Neuronal stem cell (in vitro differentiated cells): Measurements from ENCODE around the gene ZDHHC11.

Source experiments
- DNase-seq: peaks from one replicate; pipeline ENCODE4 v3.0.0-alpha.2; 2013; ENCODE audit warnings: low spot score
- H2AFZ ChIP-seq: one replicate; pipeline ENCODE4 v1.6.1; 2013; ENCODE audit warnings: mild to moderate bottlenecking, low read length, inconsistent platforms
- H2AK5ac ChIP-seq: 2 replicates; pipeline ENCODE4 v1.6.1; 2013; ENCODE audit warnings: low read depth, mild to moderate bottlenecking, inconsistent platforms, low read length, moderate library complexity, mixed read lengths
- H2BK120ac ChIP-seq: 2 replicates; pipeline ENCODE4 v1.6.1; 2013; ENCODE audit warnings: low read depth, mild to moderate bottlenecking, inconsistent platforms, low read length, moderate library complexity, mixed read lengths
- H2BK12ac ChIP-seq: one replicate; pipeline ENCODE4 v1.6.1; 2013; ENCODE audit warnings: low read length, inconsistent platforms
- H2BK15ac ChIP-seq: 2 replicates; pipeline ENCODE4 v1.6.1; 2013; ENCODE audit warnings: mild to moderate bottlenecking, low read length, inconsistent platforms, mixed read lengths
- H2BK5ac ChIP-seq: one replicate; pipeline ENCODE4 v1.6.1; 2013; ENCODE audit warnings: inconsistent platforms, mild to moderate bottlenecking, low read length, moderate library complexity
- H3K14ac ChIP-seq: one replicate; pipeline ENCODE4 v1.6.1; 2013; ENCODE audit warnings: low read length, inconsistent platforms
- H3K18ac ChIP-seq: 2 replicates; pipeline ENCODE4 v1.6.1; 2013; ENCODE audit warnings: low read length, inconsistent platforms
- H3K23ac ChIP-seq: 2 replicates; pipeline ENCODE4 v1.6.1; 2013; ENCODE audit warnings: low read depth, mild to moderate bottlenecking, mixed read lengths, low read length, inconsistent platforms; ENCODE audit not compliant: poor library complexity
- H3K27ac ChIP-seq: replicated peaks from 3 replicates; pipeline ENCODE4 v1.5.1; 2013; ENCODE audit warnings: low read length, inconsistent platforms
- H3K27me3 ChIP-seq, 3 experiments: 2 replicates each; pipeline ENCODE4 v1.6.1; 2013; ENCODE audit warnings: low read length in 3 of 3, mild to moderate bottlenecking in 2 of 3, inconsistent platforms in 1 of 3, low read depth in 1 of 3, mixed read lengths in 1 of 3, moderate library complexity in 1 of 3; ENCODE audit not compliant: control insufficient read depth in 3 of 3, insufficient read depth in 3 of 3
- H3K36me3 ChIP-seq, 2 donors: replicated peaks in 1 of 2; 2 replicates each; pipeline ENCODE4 v1.6.1; 2013; ENCODE audit warnings: low read length in 2 of 2; ENCODE audit not compliant: control insufficient read depth in 2 of 2, insufficient read depth in 2 of 2
- H3K4ac ChIP-seq: 2 replicates; pipeline ENCODE4 v1.6.1; 2013; ENCODE audit warnings: inconsistent platforms, mild to moderate bottlenecking, low read length, moderate library complexity
- H3K4me1 ChIP-seq, 2 donors: 1 replicate in 1 of 2; 2 replicates in 1 of 2; pipeline ENCODE4 v1.6.1; 2013; ENCODE audit warnings: low read length in 2 of 2, low read depth in 1 of 2; ENCODE audit not compliant: control insufficient read depth in 2 of 2, insufficient read depth in 1 of 2
- H3K4me2 ChIP-seq: one replicate; pipeline ENCODE4 v1.6.1; 2013; ENCODE audit warnings: mild to moderate bottlenecking, low read length, inconsistent platforms; ENCODE audit not compliant: insufficient read depth, poor library complexity, severe bottlenecking
- H3K4me3 ChIP-seq, 2 donors: 2 replicates each; pipeline ENCODE4 v1.5.1; 2013; ENCODE audit warnings: low read length in 2 of 2, mild to moderate bottlenecking in 2 of 2, inconsistent platforms in 1 of 2, moderate library complexity in 1 of 2
- H3K79me1 ChIP-seq: one replicate; pipeline ENCODE4 v1.6.1; 2013; ENCODE audit warnings: low read depth, mild to moderate bottlenecking, inconsistent platforms, low read length, moderate library complexity
- H3K9ac ChIP-seq: one replicate; pipeline ENCODE4 v1.6.1; 2013; ENCODE audit warnings: mild to moderate bottlenecking, low read depth, low read length, inconsistent platforms; ENCODE audit not compliant: poor library complexity
- H3K9me3 ChIP-seq, 2 donors: replicated peaks in 1 of 2; 2 replicates each; pipeline versions ENCODE3 to v1.6.1; 2013; ENCODE audit warnings: low read length in 2 of 2, mild to moderate bottlenecking in 2 of 2, inconsistent platforms in 1 of 2, low read depth in 1 of 2, mixed read lengths in 1 of 2, moderate library complexity in 1 of 2; ENCODE audit not compliant: control insufficient read depth in 2 of 2, insufficient read depth in 1 of 2
- H4K8ac ChIP-seq: one replicate; pipeline ENCODE4 v1.6.1; 2013; ENCODE audit warnings: low read depth, mild to moderate bottlenecking, inconsistent platforms, low read length, moderate library complexity
- H4K91ac ChIP-seq: one replicate; pipeline ENCODE4 v1.6.1; 2013; ENCODE audit warnings: low read length, low read depth, mild to moderate bottlenecking, inconsistent platforms; ENCODE audit not compliant: poor library complexity
- WGBS, 2 donors: extraction: QIAGEN DNeasy Blood & Tissue Kit; methylation state at CpG; one replicate each; pipeline ENCODE4 v1.1.7; 2013; ENCODE audit warnings: missing lambda C conversion rate in 2 of 2, mixed read lengths in 1 of 2; ENCODE audit not compliant: insufficient read length in 2 of 2, insufficient replicate concordance in 1 of 2; ENCODE audit errors: extremely low coverage in 2 of 2; 5-methylcytosine and 5-hydroxymethylcytosine counted together

The ZDHHC11 gene

DNA sequence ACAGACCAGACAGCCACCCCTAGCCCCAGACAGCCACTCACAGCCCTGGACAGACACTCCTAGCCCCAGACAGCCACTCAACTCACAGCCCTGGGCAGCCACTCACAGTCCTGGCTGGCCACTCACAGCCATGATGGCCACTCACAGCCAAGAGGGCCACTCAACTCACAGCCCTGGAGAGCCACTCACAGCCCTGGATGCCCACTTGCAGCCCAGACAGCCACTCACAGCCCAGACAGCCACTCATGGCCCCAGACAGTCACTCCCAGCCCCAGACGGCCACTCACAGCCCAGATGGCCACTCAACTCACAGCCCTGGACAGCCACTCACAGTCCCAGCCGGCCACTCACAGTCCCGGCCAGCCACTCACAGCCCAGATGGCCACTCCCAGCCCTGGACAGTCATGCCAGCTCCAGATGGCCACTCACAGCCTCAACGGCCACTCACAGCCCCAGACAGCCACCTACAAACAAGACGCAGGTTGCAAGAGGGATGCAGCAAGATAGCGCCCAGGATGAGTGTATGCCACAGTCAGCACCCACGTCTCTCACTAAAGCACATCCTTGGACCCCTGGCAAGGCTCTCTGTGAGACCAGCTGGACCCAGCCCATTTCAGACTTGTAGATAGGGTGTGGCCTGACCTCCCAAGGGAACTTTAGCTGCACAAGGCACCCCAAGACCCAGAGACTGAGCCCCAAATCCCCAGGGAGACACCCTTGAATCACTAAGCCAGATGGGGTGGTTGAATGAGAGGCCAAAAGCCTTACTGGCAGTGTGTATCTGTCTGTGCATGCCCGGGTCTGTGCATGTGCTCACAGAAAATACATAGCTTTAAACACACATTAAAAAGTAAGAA is 88.7 kb downstream of the ZDHHC11 start:
- peak overlapping the region; percentile 41 for H2BK5ac ChIP-seq
- no peak for DNase-seq
- H3K18ac ChIP-seq: peak overlapping the region; percentile 91
- peak overlapping the region; percentile 79 for H2BK15ac ChIP-seq
- H3K4ac ChIP-seq: peak overlapping the region; percentile 94
- no peak overlapping the region for H3K4me3 ChIP-seq
- peak overlapping the region; percentile 81 for H4K91ac ChIP-seq
- peak overlapping the region; percentile 89 for H4K8ac ChIP-seq
- H3K9me3 ChIP-seq: peaks cover 5 to 16% of the 10 kb centered on the region in 2 donors
- H3K27ac ChIP-seq: no peak overlapping the region
- no peak overlapping the region for H3K4me2 ChIP-seq
- peaks cover 0 to 20% of the 10 kb centered on the region in 2 donors for H3K36me3 ChIP-seq
- peaks cover 23 to 24% of the 10 kb centered on the region in 2 donors for H3K4me1 ChIP-seq
- H3K14ac ChIP-seq: peak overlapping the region; percentile 98
- peaks cover 6% of the 10 kb centered on the region for H3K79me1 ChIP-seq
- H2AFZ ChIP-seq: no peak overlapping the region
- no peak overlapping the region for H3K9ac ChIP-seq
- H2BK12ac ChIP-seq: peak overlapping the region; percentile 98
- WGBS, 2 donors: no CpG with 5 or more reads among the region's 8 CpGs
- H3K27me3 ChIP-seq: no peaks in the 10 kb centered on the region
- H2BK120ac ChIP-seq: peak overlapping the region; percentile 98
- peak overlapping the region; percentile 94 for H2AK5ac ChIP-seq
- H3K23ac ChIP-seq: peak overlapping the region; percentile 76

DNA sequence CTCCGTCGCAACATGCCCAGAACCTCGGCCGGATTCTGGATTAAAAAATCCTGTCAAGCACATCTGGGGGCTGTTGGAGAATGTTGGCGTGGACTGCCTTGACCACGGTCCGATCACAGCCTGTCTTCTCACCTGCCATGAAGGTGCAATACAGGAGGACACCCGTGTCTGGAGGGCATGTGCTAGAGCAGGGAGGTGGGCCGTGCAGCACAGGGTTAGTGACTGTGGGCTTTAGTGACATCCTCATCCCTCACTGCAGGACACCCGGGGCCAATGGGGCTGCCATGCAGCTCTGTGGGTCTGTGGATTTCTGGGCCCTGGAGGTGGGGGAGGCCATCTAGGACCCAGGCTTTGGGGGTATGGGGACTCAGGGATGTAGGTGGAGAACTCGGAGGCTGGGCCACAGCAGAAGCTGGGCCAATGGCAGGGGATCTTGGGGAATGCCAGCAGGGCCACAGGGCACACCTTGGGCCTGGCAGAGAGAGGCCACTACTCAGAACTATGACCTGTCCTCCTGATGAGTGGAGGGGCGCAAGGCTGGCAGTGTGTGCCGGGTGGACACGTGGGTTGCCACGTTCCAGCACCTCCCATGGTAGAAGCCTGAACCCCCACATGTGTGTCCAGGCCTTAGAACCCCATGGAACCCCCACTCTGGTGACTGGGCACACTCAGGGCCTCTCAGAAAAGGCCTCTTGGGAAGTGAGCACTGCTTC is 89.6 kb downstream of the ZDHHC11 start:
- Histone ChIP-seq H3K18ac (peak overlapping the region; percentile 91), H3K27ac (no peak overlapping the region), H3K79me1 (peaks cover 6% of the 10 kb centered on the region), H2BK15ac (peak overlapping the region; percentile 79), H2BK12ac (peak overlapping the region; percentile 98), H3K4ac (peak overlapping the region; percentile 94), H2BK120ac (peak overlapping the region; percentile 98), H2BK5ac (peak overlapping the region; percentile 41), H3K4me2 (no peak overlapping the region), H4K8ac (no peak overlapping the region), H3K9ac (peak overlapping the region; percentile 70), H4K91ac (no peak overlapping the region), H3K27me3 (no peaks in the 10 kb centered on the region), H3K14ac (peak overlapping the region; percentile 98), H2AFZ (no peak overlapping the region), H2AK5ac (peak overlapping the region; percentile 94), H3K4me1 (peaks cover 27 to 30% of the 10 kb centered on the region in 2 donors), H3K23ac (peak overlapping the region; percentile 90), H3K9me3 (peaks cover 5 to 12% of the 10 kb centered on the region in 2 donors), H3K36me3 (peaks cover 0 to 12% of the 10 kb centered on the region in 2 donors), H3K4me3 (no peak overlapping the region)
- WGBS, 2 donors: no CpG with 5 or more reads among the region's 15 CpGs
- DNase-seq: no peak

DNA sequence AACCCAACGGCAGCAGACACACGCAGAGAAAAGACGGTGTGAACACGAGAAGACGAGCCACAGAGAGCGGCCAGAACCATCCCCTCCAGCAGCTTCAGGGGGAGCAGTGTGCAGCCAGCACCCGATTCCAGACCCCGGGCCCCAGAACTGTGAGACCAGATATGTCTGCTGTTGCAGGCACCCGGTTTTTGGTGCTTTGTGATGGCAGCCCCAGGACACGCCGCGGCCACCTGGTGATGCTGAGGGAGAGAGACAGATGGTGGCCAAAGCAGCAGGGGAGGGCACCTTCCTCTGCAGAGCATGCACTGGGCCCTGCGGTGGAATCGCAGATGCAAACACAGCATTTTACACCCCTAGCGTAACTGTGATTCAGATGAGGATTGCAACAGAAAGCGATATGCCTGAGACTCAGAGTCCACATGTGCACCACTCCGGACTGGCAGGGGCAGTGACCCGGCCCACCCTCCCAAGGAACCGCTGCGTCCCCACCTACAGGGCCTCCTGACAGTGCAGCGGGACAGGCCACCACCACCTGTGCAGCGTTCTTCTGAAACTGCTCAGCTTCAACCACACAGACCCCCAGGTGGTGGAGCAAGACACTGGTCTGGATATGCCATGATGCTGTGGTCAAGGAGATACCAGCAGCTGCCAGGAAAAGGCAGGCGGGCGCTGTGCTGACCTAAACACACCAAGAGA is 90.3 kb downstream of the ZDHHC11 start:
- Histone ChIP-seq H3K9me3 (peaks cover under 1 to 6% of the 10 kb centered on the region in 2 donors), H3K4me1 (peaks cover 27 to 32% of the 10 kb centered on the region in 2 donors), H3K27ac (no peak overlapping the region), H3K27me3 (no peaks in the 10 kb centered on the region), H3K4me2 (no peak overlapping the region), H3K18ac (peak overlapping the region; percentile 89), H3K23ac (peak overlapping the region; percentile 14), H3K9ac (no peak overlapping the region), H2BK12ac (peak overlapping the region; percentile 30), H2BK120ac (peak overlapping the region; percentile 98), H2BK15ac (peak overlapping the region; percentile 79), H3K79me1 (peaks cover 4% of the 10 kb centered on the region), H3K4me3 (no peak overlapping the region), H2AFZ (no peak overlapping the region), H3K4ac (peak overlapping the region; percentile 43), H4K8ac (no peak overlapping the region), H3K36me3 (peaks cover 0 to 6% of the 10 kb centered on the region in 2 donors), H4K91ac (peak overlapping the region; percentile 49), H2BK5ac (peak overlapping the region; percentile 41), H2AK5ac (peak overlapping the region; percentile 94), H3K14ac (peak overlapping the region; percentile 98)
- no CpG with 5 or more reads among the region's 24 CpGs for WGBS, 2 donors
- DNase-seq: no peak
